Endothelial cell of umbilical vein (primary cell): ENCODE measurements around the gene MAK. TPM values are rescaled to one million over a fixed set of nuclear protein-coding genes. Genes with fewer than 3 reads are reported as not detected.
"Not testable (repeated sequence)": the region's sequence is repeated elsewhere in the genome, so short reads cannot be mapped to it uniquely, and the experiment has no call there.

ENCODE experiments used
- BruUV-seq: library from RNA; stranded (reverse); fragments of 400-500 nt; replicated peaks from 2 replicates; lab custom pipeline; 2021; lab: Mats Ljungman, UMichigan
- CTCF ChIA-PET: fragments of 300-600, 350-600 bp; sonication (Branson Sonifier 250); formaldehyde crosslinking; loops from one replicate; lab custom pipeline; 2021; ENCODE audit warnings: antibody characterized with exemption, inconsistent platforms; lab: Charles Lee
- POLR2A ChIA-PET: fragments of 300-600, 350-600 bp; sonication (Branson Sonifier 250); formaldehyde crosslinking; loops from one replicate; lab custom pipeline; 2021; ENCODE audit warnings: antibody characterized with exemption, inconsistent platforms; lab: Charles Lee
- DNase-seq: peaks from one replicate; pipeline ENCODE4 v3.0.0-alpha.2; 2011; ENCODE audit warnings: low read depth, low spot score
- FAIRE-seq: peaks from 2 replicates; lab custom pipeline; 2011; peaks lifted over from hg19 to GRCh38; lab: Jason Lieb, UNC
- H2AFZ ChIP-seq: 2 replicates; pipeline ENCODE4 v1.6.0; 2012; ENCODE audit warnings: low read depth, low read length, control low read depth, inconsistent platforms
- H3K27ac ChIP-seq: 2 replicates; pipeline ENCODE4 v1.5.1; 2011; ENCODE audit warnings: low read depth, mild to moderate bottlenecking, control low read depth, low read length, moderate library complexity; ENCODE audit not compliant: insufficient read depth
- H3K27me3 ChIP-seq, 2 experiments: 2 replicates each; pipeline versions ENCODE4 v1.6.0 to v1.6.1; 2011; ENCODE audit warnings: low read length in 2 of 2, mixed read lengths in 1 of 2; ENCODE audit not compliant: control insufficient read depth in 2 of 2, insufficient read depth in 2 of 2
- H3K36me3 ChIP-seq, 2 experiments: 2 replicates in 1 of 2; 3 replicates in 1 of 2; pipeline ENCODE4 v1.5.1; 2011; ENCODE audit warnings: low read length in 2 of 2, mild to moderate bottlenecking in 1 of 2, moderate library complexity in 1 of 2; ENCODE audit not compliant: control insufficient read depth in 2 of 2, insufficient read depth in 2 of 2; ENCODE audit errors: extremely low read depth in 1 of 2
- H3K4me1 ChIP-seq: 3 replicates; pipeline ENCODE4 v1.5.1; 2011; ENCODE audit warnings: mild to moderate bottlenecking, low read length; ENCODE audit not compliant: control insufficient read depth, insufficient read depth; ENCODE audit errors: extremely low read depth
- H3K4me2 ChIP-seq: 2 replicates; pipeline ENCODE4 v1.6.1; 2011; ENCODE audit warnings: low read length, control low read depth, mixed read lengths; ENCODE audit not compliant: insufficient read depth
- H3K4me3 ChIP-seq, 3 experiments: fragments of 200-600 bp in 1 of 3; sonication (generic), shearing (Covaris generic) in 1 of 3; replicated peaks in 1 of 3; 2 replicates each; pipeline ENCODE4 v1.5.1; 2011 to 2016; ENCODE audit warnings: control low read depth in 3 of 3, low read length in 3 of 3, mild to moderate bottlenecking in 2 of 3, inconsistent platforms in 1 of 3, low read depth in 1 of 3, moderate library complexity in 1 of 3; ENCODE audit not compliant: insufficient read depth in 1 of 3
- H3K79me2 ChIP-seq: 2 replicates; pipeline ENCODE4 v1.6.0; 2012; ENCODE audit warnings: low read length, inconsistent platforms; ENCODE audit not compliant: control insufficient read depth, insufficient read depth
- H3K9ac ChIP-seq: replicated peaks from 2 replicates; pipeline ENCODE3; 2011; ENCODE audit warnings: low read length, control low read depth; ENCODE audit not compliant: insufficient read depth; ENCODE audit errors: extremely low read depth
- H3K9me1 ChIP-seq: replicated peaks from 3 replicates; pipeline ENCODE4 v1.6.0; 2011; ENCODE audit warnings: mild to moderate bottlenecking, low read length; ENCODE audit not compliant: control insufficient read depth, insufficient read depth; ENCODE audit errors: extremely low read depth
- H3K9me3 ChIP-seq: replicated peaks from 2 replicates; pipeline ENCODE4 v1.5.1; 2012; ENCODE audit warnings: low read length, inconsistent platforms; ENCODE audit not compliant: control insufficient read depth, insufficient read depth
- H4K20me1 ChIP-seq: replicated peaks from 2 replicates; pipeline ENCODE3; 2011; ENCODE audit warnings: mild to moderate bottlenecking, low read length; ENCODE audit not compliant: control insufficient read depth, insufficient read depth; ENCODE audit errors: extremely low read depth
- EZH2 ChIP-seq: IDR thresholded peaks from 2 replicates; pipeline ENCODE4 v1.6.1; 2012; ENCODE audit warnings: borderline replicate concordance, low read depth, mild to moderate bottlenecking, moderate library complexity, low read length, inconsistent platforms; ENCODE audit not compliant: severe bottlenecking
- JUN ChIP-seq: IDR thresholded peaks from 2 replicates; pipeline ENCODE4 v1.6.1; 2011; ENCODE audit warnings: borderline replicate concordance, low read depth; ENCODE audit not compliant: insufficient read length, insufficient read depth
- MYC ChIP-seq: IDR thresholded peaks from one replicate; pipeline ENCODE4 v1.6.1; 2011; ENCODE audit warnings: mild to moderate bottlenecking, low read depth, low read length
- dilution Hi-C: fragments of 300-500 bp; cut with MboI; formaldehyde crosslinking; loops from one replicate; pipeline ENCODE4 v1.15.0; 2019; ENCODE audit warnings: low sequenced_read_pairs; ENCODE audit not compliant: extremely low pct_ligation_motif_present
- intact Hi-C: fragments of 100-400 bp; cut with micrococcal nuclease; formaldehyde crosslinking; loops from one replicate; pipeline ENCODE4 v1.10.0; 2022
- polyA plus RNA-seq, 4 experiments: library from polyadenylated mRNA; depleted of rRNA in 3 of 4; stranded (reverse) in 3 of 4; unstranded in 1 of 4; fragments of >200 nt; gene quantifications; 2 replicates each; pipeline versions ENCODE4 v1.2.1 to v1.2.3, GENCODE V29; 2011 to 2012; ENCODE audit warnings: missing spikeins in 1 of 4
- total RNA-seq: library from RNA; stranded (reverse); gene quantifications from 2 replicates; pipeline ENCODE4 v1.2.3, GENCODE V29; 2021
- TF ChIP-seq, protein P1 (sequence below), 2 donors: IDR thresholded peaks; 1 replicate in 1 of 2; 2 replicates in 1 of 2; pipeline ENCODE4 v1.5.1; 2011; ENCODE audit warnings: low read length in 2 of 2, mild to moderate bottlenecking in 2 of 2, moderate library complexity in 2 of 2, control low read depth in 1 of 2, inconsistent platforms in 1 of 2, low read depth in 1 of 2; ENCODE audit not compliant: insufficient read depth in 1 of 2; ENCODE audit errors: extremely low read depth in 1 of 2
- TF ChIP-seq, protein P2 (sequence below): IDR thresholded peaks from 2 replicates; pipeline ENCODE4 v1.6.1; 2011; ENCODE audit not compliant: insufficient read depth, insufficient read length

The MAK gene
- total and polyA plus RNA-seq, 2 donors (not counting 3 experiments of a cell fraction or from before 2014, with no cell fraction given) = not detected

DNA sequence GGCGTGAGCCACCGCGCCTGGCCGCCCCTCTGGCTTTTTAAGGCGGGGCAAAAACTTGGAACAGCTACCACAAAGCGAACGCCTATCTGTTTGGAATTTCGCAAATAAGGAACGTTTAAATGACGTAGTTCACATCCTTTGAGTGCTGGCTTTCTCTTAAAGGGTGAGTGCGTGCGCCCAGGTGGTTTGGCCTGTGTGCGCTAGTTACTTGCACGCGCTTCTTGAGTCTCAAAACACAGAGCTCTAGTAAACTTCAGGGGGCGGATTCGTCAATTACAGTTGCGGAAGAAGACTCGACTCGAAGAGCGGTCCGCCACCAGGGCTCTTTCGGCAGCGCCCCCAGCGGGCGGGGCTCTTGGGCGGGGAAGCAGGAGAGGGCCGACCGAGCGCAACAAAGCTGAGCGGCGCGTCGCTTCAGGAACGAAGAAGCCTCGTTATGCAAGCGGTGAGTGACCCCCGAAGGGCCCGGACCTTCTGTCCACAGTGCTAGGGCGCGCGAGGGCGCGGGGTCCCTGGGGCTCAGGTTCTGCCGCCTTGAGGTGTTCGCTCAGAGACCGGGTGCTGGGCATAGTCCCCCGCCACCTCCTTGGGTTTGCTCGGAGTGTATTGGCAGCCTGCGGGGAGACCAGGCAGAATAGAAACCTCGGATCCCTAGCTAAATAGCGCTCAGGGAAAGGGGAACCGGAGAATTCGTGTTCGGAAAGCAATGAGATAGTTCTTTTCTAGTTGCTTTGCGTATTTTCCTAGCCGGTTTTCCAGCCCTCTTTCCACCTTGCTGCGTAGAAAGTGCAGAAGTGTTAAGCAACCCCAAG lies 48.6 kb upstream of the MAK start, which contains the start of gene SYCP2L:
TSS of gene SYCP2L (plus strand) at position 362 of the 812 bp plus-strand sequence. CDS start at position 437, 75 bp downstream.
- H3K9me1 ChIP-seq = no peaks in the 10 kb centered on the region
- dilution Hi-C loops (no loop called here), intact Hi-C loops (no loop called here)
- no peak within 1 kb of the TSS for H3K27ac ChIP-seq
- H3K27me3 ChIP-seq = peaks cover 45 to 59% of the 10 kb centered on the region in 2 experiments
- H3K79me2 ChIP-seq = no peaks in the 10 kb centered on the region
- H3K4me3 ChIP-seq = peak within 1 kb of the TSS in 2 of 3 experiments; percentile 6 to 31
- POLR2A ChIA-PET = no interaction called here
- peak within 1 kb of the TSS; percentile 73 for H2AFZ ChIP-seq
- H4K20me1 ChIP-seq = no peaks in the 10 kb centered on the region
- no peak within 1 kb of the TSS for H3K9ac ChIP-seq
- no TSS peak for BruUV-seq
- CTCF ChIA-PET = interaction anchor here (1.4 to 1.6 kb wide), 2 partner anchors 12 to 21 kb away, joined by 4 to 7 read pairs; no protein-coding TSS in a partner anchor
- H3K4me1 ChIP-seq = peaks cover 3% of the 10 kb centered on the region
- peak within 1 kb of the TSS; percentile 69 for H3K4me2 ChIP-seq
- no peaks in the 10 kb centered on the region for H3K9me3 ChIP-seq
- FAIRE-seq (no peak), DNase-seq (peak; percentile 4)
- TF ChIP-seq JUN (no peak), EZH2 (peak; percentile 92), MYC (no peak)
- TF ChIP-seq, protein P1, sequence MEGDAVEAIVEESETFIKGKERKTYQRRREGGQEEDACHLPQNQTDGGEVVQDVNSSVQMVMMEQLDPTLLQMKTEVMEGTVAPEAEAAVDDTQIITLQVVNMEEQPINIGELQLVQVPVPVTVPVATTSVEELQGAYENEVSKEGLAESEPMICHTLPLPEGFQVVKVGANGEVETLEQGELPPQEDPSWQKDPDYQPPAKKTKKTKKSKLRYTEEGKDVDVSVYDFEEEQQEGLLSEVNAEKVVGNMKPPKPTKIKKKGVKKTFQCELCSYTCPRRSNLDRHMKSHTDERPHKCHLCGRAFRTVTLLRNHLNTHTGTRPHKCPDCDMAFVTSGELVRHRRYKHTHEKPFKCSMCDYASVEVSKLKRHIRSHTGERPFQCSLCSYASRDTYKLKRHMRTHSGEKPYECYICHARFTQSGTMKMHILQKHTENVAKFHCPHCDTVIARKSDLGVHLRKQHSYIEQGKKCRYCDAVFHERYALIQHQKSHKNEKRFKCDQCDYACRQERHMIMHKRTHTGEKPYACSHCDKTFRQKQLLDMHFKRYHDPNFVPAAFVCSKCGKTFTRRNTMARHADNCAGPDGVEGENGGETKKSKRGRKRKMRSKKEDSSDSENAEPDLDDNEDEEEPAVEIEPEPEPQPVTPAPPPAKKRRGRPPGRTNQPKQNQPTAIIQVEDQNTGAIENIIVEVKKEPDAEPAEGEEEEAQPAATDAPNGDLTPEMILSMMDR (IDR thresholded peaks at IDR 0.05; ENCODE audit: extremely low read depth in 1 of 2, insufficient read depth in 1 of 2, low read depth in 1 of 2, low read length in 2 of 2) = peak in 1 of 2 donors; percentile 32
- TF ChIP-seq, protein P2, sequence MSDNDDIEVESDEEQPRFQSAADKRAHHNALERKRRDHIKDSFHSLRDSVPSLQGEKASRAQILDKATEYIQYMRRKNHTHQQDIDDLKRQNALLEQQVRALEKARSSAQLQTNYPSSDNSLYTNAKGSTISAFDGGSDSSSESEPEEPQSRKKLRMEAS = no peak
- no peaks in the 10 kb centered on the region for H3K36me3 ChIP-seq

DNA sequence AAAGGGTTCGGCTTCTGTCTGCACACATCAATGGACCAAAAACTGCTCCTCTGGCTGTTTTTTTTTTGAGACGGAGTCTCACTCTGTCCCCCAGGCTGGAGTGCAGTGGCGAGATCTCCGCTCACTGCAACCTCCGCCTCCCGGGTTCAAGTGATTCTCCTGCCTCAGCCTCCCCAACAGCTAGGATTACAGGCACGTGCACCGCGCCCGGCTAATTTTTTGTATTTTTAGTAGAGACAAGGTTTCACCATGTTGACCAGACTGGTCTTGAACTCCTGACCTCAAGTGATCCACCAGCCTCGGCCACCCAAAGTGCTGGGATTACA lies 48.0 kb upstream of the MAK start:
- FAIRE-seq = not testable (repeated sequence)

More for the DNA sequence above, 48.0 kb upstream of the MAK start:
- H3K9ac ChIP-seq, H3K4me3 ChIP-seq, dilution Hi-C loops, H3K9me3 ChIP-seq, H3K36me3 ChIP-seq, intact Hi-C loops, H3K4me2 ChIP-seq, POLR2A ChIA-PET, BruUV-seq, H3K27ac ChIP-seq, H3K79me2 ChIP-seq, H4K20me1 ChIP-seq, H3K4me1 ChIP-seq, DNase-seq, H3K9me1 ChIP-seq: not testable (repeated sequence)
- Histone ChIP-seq H2AFZ (peak overlapping the region; percentile 73), H3K27me3 (peaks cover 47 to 65% of the 10 kb centered on the region in 2 experiments)
- CTCF ChIA-PET = interaction anchor here (1.4 to 1.6 kb wide), 3 partner anchors 13 to 68 kb away, joined by 3 to 7 read pairs (median 4); no protein-coding TSS in a partner anchor
